ENCODE results near the gene L1CAM.
A peak's percentile ranks its signal among the peaks of the same experiment; 100 is the strongest.

L1CAM gene

GRCh38 chrX:153885968-153886903, at the start of gene L1CAM:
Gene L1CAM (minus strand): TSS chrX:153886173. CDS start chrX:153875836, 10,337 bp downstream.
- CTCF ChIA-PET: interaction anchor here (0.7 kb wide), 1 partner anchor 65 kb away, joined by 4 read pairs; no protein-coding TSS in a partner anchor
- POLR2A ChIA-PET (ENCODE audit: low non-redundant PET): no interaction called here

GRCh38 chrX:153935326-153935851, 49.4 kb upstream of the L1CAM start:
- peak overlapping the region; percentile 66 for H3K27ac ChIP-seq

More at GRCh38 chrX:153885968-153886903, at the start of gene L1CAM:
- peak within 1 kb of the TSS; percentile 66 for H3K27ac ChIP-seq
- peak; percentile 34 for DNase-seq (ENCODE audit: low spot score)
- TF ChIP-seq, protein P1, sequence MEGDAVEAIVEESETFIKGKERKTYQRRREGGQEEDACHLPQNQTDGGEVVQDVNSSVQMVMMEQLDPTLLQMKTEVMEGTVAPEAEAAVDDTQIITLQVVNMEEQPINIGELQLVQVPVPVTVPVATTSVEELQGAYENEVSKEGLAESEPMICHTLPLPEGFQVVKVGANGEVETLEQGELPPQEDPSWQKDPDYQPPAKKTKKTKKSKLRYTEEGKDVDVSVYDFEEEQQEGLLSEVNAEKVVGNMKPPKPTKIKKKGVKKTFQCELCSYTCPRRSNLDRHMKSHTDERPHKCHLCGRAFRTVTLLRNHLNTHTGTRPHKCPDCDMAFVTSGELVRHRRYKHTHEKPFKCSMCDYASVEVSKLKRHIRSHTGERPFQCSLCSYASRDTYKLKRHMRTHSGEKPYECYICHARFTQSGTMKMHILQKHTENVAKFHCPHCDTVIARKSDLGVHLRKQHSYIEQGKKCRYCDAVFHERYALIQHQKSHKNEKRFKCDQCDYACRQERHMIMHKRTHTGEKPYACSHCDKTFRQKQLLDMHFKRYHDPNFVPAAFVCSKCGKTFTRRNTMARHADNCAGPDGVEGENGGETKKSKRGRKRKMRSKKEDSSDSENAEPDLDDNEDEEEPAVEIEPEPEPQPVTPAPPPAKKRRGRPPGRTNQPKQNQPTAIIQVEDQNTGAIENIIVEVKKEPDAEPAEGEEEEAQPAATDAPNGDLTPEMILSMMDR (conservative IDR thresholded peaks at IDR 0.05; ENCODE audit: low read depth): no peak

DNA sequence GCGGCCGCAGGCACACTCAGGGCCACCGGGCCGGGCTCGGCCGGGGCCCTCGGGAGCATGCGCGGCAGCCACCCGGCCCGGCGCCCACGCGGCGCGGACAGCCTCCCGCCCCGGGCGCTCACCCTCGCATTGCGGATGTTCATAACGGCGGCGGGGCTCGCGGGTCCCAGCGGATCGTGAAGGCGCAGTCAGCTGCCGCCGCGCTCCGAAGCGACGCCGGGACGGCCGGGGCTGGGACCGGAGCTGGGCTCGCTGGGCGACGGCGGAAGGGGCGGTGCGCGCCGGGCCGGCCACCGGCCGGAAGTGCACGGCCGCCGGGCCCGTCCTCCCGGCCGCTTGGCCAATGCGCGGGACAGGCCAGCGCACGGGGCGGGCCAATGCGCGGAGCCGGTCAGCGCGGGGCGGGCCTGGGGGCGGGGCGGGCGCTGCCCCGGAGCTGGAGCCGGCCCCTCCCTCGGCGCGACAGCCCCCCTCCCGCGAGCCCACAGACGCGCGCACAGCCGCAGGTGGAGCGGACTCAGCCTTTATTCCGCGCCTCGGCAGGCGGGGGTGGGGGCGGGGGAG, 48.9 kb upstream of the L1CAM start, which contains the start of gene NAA10:
Gene NAA10 (minus strand): TSS at position 276 of the 564 bp plus-strand sequence. CDS start 133 bp downstream, at position 143.
- TF ChIP-seq, protein P1 (conservative IDR thresholded peaks at IDR 0.05; ENCODE audit: low read depth): no peak
- ChIA-PET CTCF (no interaction called here), POLR2A (ENCODE audit: low non-redundant PET) (interaction anchor here (0.8 kb wide), 1 partner anchor 13 kb away, joined by 3 read pairs; no protein-coding TSS in a partner anchor)
- H3K27ac ChIP-seq: peak within 1 kb of the TSS; percentile 66
- peak; percentile 61 for DNase-seq (ENCODE audit: low spot score)

More at GRCh38 chrX:153935326-153935851, 49.4 kb upstream of the L1CAM start:
- TF ChIP-seq, protein P1 (conservative IDR thresholded peaks at IDR 0.05; ENCODE audit: low read depth): no peak
- no peak for DNase-seq (ENCODE audit: low spot score)
- ChIA-PET CTCF (no interaction called here), POLR2A (ENCODE audit: low non-redundant PET) (interaction anchor here (0.8 kb wide), 1 partner anchor 12 kb away, joined by 3 read pairs; no protein-coding TSS in a partner anchor)

DNA sequence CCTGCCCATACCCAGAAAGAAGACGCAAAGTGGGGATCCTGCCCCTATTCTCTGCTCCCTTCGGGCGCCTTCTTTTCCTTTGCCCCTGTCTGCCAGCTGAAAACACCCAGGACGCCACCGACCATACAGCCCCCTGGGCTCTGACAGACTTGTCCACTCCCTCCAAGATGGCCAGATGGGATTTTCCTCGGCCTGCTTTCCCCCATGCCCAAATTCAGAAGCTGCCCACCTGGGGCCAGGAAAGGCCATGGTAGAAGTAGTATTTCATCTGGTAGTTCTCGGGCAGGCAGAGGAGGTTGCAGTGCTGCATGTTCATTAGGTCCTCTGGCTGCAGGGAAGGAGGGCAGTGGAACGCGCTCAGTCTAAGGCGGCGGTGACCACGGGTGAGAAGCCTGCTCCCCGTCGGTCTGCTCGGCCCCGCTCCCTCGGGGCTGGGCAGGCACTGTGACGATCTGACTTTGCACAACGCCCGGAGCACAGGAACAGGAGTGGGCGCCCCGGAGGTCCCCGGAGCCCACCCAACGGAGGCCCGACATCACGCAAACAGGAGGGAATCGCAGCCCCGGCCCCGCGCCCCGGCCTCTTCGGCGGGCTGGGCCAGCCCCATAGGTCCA, 48.3 kb upstream of the L1CAM start:
- H3K27ac ChIP-seq: peak overlapping the region; percentile 66
- CTCF ChIA-PET: no interaction called here
- POLR2A ChIA-PET (ENCODE audit: low non-redundant PET): no interaction called here
- TF ChIP-seq, protein P1 (conservative IDR thresholded peaks at IDR 0.05; ENCODE audit: low read depth): no peak
- DNase-seq (ENCODE audit: low spot score): no peak

DNA sequence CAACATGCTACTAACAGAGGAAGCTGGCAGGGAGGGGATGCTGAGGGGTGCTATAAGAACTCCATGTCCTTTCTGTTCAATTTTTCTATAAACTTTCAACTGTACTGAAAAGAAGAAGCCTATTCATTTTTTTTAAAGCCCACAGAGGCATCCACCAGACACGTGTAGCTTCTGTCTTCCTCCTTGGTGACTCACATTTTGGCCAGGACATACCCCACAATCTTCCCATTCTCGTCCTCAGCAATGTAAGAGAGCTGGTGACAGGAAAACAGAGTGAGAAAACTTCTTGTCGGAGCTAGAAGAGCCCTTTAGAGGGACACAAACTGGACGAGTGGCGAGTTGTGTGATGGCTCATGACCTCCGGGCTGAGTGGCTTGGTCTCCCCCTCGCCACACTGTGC, 47.8 kb upstream of the L1CAM start:
- POLR2A ChIA-PET (ENCODE audit: low non-redundant PET): no interaction called here
- H3K27ac ChIP-seq: peak overlapping the region; percentile 66
- CTCF ChIA-PET: no interaction called here
- DNase-seq (ENCODE audit: low spot score): no peak
- TF ChIP-seq, protein P1 (conservative IDR thresholded peaks at IDR 0.05; ENCODE audit: low read depth): no peak
